ENCODE data around the gene ABHD17A. TPM values are rescaled to one million over a fixed set of nuclear protein-coding genes. Genes with fewer than 3 reads are reported as not detected.

ABHD17A gene
- total and polyA plus RNA-seq, 10 donors: 73.4 to 107 (median 83.6) TPM

DNA sequence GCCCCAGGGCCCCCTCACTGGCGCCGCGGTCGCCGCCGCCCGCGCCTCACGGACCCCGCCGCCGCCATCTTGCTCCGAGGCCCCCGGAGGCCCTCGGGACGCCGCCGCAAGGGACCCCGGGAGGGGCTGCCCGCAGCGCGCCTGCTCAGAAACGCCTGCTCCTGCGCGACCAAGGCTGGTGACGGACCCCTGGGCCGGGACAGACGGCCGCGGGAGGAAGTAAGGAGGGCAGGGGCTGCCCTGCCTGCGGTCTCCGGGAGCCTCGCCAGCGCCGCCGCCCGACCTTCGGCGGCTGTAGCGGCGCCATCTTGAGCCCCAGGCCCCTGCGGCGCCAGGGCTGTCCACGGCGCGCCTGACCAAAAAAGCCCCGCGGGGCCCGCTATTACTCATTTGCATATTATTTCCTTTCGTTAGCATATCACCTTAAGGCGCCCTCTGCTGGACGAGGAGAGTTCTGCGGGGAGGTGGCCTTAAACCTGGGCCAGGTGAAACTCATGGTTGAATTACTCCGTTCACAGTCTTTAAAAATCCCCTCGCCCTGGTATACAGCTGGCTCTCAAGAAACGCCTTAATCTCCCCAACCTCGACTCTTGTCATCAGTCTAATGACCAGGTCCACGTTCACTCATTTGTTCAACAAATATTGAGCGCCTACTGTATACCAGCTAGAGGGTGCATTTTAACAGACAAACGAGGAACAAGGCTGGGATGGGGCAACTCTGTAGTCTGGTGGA is 36.7 kb downstream of the ABHD17A start, which contains the start of gene REXO1:
REXO1 (minus strand) TSS at position 85 of the 733 bp plus-strand sequence. CDS start 125 bp downstream, outside the sequence.
- DNase-seq: peak; percentile 97
- 2 to 5% (median 3%) methylated on average over 29 to 60 of the region's 60 CpGs for WGBS, 5 donors
- Histone ChIP-seq H3K4me1 (peaks cover 57 to 92% (median 75%) of the 10 kb centered on the region in 6 donors), H3K36me3 (peaks cover 0 to 33% (median 5%) of the 10 kb centered on the region in 6 donors), H3K9me3 (no peaks in the 10 kb centered on the region), H3K4me3 (peak within 1 kb of the TSS; percentile 95 to 100 (median 99)), H3K27me3 (replicated peaks in 1 of 7) (no peaks in the 10 kb centered on the region), H3K27ac (peak within 1 kb of the TSS; percentile 99 to 100 (median 99))
- intact Hi-C loops (cut with DNase I; ENCODE audit: low total_unique reads): no loop called here
- peak; percentile 90 to 98 (median 96) for TF ChIP-seq CTCF (IDR thresholded peaks at IDR 0.05 in 8 of 11, conservative IDR thresholded peaks at IDR 0.05 in 3 of 11)
- peak in 1 of 3 donors; percentile 80 for TF ChIP-seq POLR2A (IDR thresholded peaks at IDR 0.05)
- TF ChIP-seq POLR2AphosphoS5 (IDR thresholded peaks at IDR 0.05): peak; percentile 72 to 88 (median 79)

GRCh38 chr19:1847684-1848398 is 37.5 kb downstream of the ABHD17A start:
- WGBS, 5 donors: 0 to 1% (median 0%) methylated on average over 35 to 72 of the region's 72 CpGs

GRCh38 chr19:1847348-1847683 is 38.0 kb downstream of the ABHD17A start:
- peak overlapping the region; percentile 95 to 100 (median 99) for H3K4me3 ChIP-seq
- no peaks in the 10 kb centered on the region for H3K27me3 ChIP-seq (replicated peaks in 1 of 7)
- H3K9me3 ChIP-seq: no peaks in the 10 kb centered on the region
- intact Hi-C loops (cut with DNase I; ENCODE audit: low total_unique reads): no loop called here
- peak overlapping the region; percentile 99 to 100 (median 99) for H3K27ac ChIP-seq
- DNase-seq: no peak
- 4 to 9% (median 6%) methylated on average over 12 of the region's 12 CpGs for WGBS, 5 donors
- peaks cover 0 to 45% (median 5%) of the 10 kb centered on the region in 6 donors for H3K36me3 ChIP-seq
- no peak for TF ChIP-seq POLR2AphosphoS5 (IDR thresholded peaks at IDR 0.05)
- TF ChIP-seq POLR2A (IDR thresholded peaks at IDR 0.05): no peak
- H3K4me1 ChIP-seq: peaks cover 50 to 92% (median 75%) of the 10 kb centered on the region in 6 donors

More at GRCh38 chr19:1847684-1848398, 37.5 kb downstream of the ABHD17A start:
- Histone ChIP-seq H3K36me3 (peaks cover 0 to 40% (median 5%) of the 10 kb centered on the region in 6 donors), H3K27ac (peak overlapping the region; percentile 99 to 100 (median 99)), H3K4me3 (peak overlapping the region; percentile 95 to 100 (median 99)), H3K27me3 (replicated peaks in 1 of 7) (no peaks in the 10 kb centered on the region), H3K9me3 (no peaks in the 10 kb centered on the region), H3K4me1 (peaks cover 51 to 92% (median 75%) of the 10 kb centered on the region in 6 donors)
- DNase-seq: peak; percentile 90
- intact Hi-C loops (cut with DNase I; ENCODE audit: low total_unique reads): no loop called here
- TF ChIP-seq CTCF (IDR thresholded peaks at IDR 0.05 in 8 of 11, conservative IDR thresholded peaks at IDR 0.05 in 3 of 11) (no peak), POLR2A (IDR thresholded peaks at IDR 0.05) (peak in 1 of 3 donors; percentile 6), POLR2AphosphoS5 (IDR thresholded peaks at IDR 0.05) (peak; percentile 36 to 67 (median 56))

- TF ChIP-seq POLR2AphosphoS5 (IDR thresholded peaks at IDR 0.05) (peak in 1 of 3 donors; percentile 23), POLR2A (IDR thresholded peaks at IDR 0.05) (no peak), CTCF (IDR thresholded peaks at IDR 0.05 in 8 of 11, conservative IDR thresholded peaks at IDR 0.05 in 3 of 11) (no peak)
- DNase-seq: peak; percentile 80
- no peaks in the 10 kb centered on the region for H3K27me3 ChIP-seq (replicated peaks in 1 of 7)
- peak overlapping the region in 7 of 8 donors; percentile 95 to 100 (median 99) for H3K4me3 ChIP-seq
- intact Hi-C loops (cut with DNase I; ENCODE audit: low total_unique reads): no loop called here
- H3K4me1 ChIP-seq: peaks cover 49 to 92% (median 74%) of the 10 kb centered on the region in 6 donors
- 76 to 90% (median 83%) methylated on average over 21 to 29 of the region's 29 CpGs for WGBS, 5 donors
- H3K27ac ChIP-seq: peak overlapping the region in 7 of 8 donors; percentile 6 to 100 (median 99)
- H3K9me3 ChIP-seq: no peaks in the 10 kb centered on the region
- H3K36me3 ChIP-seq: peaks cover 0 to 48% (median 5%) of the 10 kb centered on the region in 6 donors
These were observed 38.6 kb downstream of the ABHD17A start for GRCh38 chr19:1846517-1847204.

All from spleen (tissue), 11 donors.